C4-2B (cell line): ENCODE data around the gene DNLZ.

Experiments used
- ZFX ChIP-seq: fragments of 450-650 bp; IDR thresholded peaks from 2 replicates; pipeline ENCODE4 v1.6.1; 2017
- TF ChIP-seq, protein P1 (sequence below): fragments of 450-650 bp; conservative IDR thresholded peaks from 2 replicates; pipeline ENCODE4 v1.5.1; 2017; ENCODE audit warnings: mild to moderate bottlenecking

DNA sequence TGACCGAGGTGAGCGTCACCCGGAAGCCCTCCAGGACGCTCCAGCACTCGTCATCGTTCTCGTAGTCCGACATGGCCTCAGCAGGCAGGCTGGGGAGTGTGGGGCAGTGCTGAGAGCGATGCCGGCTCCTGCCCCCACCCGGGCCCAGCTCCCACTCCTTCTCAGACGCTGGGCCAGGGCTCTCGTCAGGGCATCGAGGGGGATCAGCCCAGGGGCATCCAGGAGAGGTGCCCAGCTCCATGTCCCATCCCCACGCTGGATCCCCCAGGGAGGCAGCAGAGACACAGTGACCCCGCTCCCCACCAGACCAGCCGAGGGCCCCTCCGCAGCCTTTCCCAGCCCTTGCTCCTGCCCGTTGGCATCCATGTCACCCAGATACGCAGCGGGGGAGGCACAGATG lies 8.5 kb upstream of the DNLZ start:
- TF ChIP-seq, protein P1, sequence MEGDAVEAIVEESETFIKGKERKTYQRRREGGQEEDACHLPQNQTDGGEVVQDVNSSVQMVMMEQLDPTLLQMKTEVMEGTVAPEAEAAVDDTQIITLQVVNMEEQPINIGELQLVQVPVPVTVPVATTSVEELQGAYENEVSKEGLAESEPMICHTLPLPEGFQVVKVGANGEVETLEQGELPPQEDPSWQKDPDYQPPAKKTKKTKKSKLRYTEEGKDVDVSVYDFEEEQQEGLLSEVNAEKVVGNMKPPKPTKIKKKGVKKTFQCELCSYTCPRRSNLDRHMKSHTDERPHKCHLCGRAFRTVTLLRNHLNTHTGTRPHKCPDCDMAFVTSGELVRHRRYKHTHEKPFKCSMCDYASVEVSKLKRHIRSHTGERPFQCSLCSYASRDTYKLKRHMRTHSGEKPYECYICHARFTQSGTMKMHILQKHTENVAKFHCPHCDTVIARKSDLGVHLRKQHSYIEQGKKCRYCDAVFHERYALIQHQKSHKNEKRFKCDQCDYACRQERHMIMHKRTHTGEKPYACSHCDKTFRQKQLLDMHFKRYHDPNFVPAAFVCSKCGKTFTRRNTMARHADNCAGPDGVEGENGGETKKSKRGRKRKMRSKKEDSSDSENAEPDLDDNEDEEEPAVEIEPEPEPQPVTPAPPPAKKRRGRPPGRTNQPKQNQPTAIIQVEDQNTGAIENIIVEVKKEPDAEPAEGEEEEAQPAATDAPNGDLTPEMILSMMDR, result no peak
- no peak for TF ChIP-seq ZFX
